ENCODE measurements around the gene MAPKAPK5. TPM values are rescaled to one million over a fixed set of nuclear protein-coding genes. Genes with fewer than 3 reads are reported as not detected.

Gene MAPKAPK5
- total and polyA plus RNA-seq, 9 of the 15 experiments (the other 6 are each of a cell fraction or from before 2014, with no cell fraction given), result 11.6 to 72.1 (median 60.4) TPM

DNA sequence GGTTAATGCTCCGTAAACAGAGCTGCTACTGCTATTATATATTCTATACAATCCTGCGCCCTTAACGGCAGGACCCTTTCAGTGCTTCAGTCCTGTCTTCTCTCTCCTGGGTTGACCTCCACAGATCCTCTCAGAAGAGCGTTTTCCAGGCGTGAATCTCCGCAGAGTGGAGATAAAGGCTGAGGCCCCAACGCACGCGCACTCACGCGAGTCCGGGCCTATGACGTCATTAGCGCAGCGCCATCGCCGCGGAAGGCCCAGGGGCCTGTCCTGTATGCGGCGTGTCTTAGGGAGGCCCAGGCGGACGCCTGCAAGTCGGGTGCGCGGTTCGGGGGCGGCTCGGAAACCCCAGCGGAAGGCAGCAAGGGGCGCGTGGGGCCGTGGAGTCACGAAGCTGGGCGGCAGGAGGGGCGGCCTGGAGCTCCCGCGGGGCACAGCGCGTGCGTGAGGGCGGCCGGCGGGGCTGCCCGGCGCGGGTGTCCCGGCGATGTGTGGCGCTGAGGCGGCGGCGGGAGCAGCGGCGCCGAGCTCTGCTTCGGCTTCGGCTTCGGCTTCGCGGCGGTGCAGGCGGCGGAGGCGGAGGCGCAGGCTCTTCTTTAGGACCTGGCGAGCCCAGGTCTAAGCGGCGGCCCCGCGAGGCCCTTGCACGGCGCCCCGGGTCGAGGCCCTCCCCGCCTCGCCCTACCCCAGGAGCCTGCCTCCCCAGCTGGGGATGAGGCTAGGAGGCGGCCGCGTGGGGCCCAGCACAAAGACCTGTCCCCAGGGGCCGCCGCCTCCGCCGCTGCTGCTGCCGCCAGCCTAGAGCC, at the start of gene MAPKAPK5 (continued):
- TF ChIP-seq, protein P1, sequence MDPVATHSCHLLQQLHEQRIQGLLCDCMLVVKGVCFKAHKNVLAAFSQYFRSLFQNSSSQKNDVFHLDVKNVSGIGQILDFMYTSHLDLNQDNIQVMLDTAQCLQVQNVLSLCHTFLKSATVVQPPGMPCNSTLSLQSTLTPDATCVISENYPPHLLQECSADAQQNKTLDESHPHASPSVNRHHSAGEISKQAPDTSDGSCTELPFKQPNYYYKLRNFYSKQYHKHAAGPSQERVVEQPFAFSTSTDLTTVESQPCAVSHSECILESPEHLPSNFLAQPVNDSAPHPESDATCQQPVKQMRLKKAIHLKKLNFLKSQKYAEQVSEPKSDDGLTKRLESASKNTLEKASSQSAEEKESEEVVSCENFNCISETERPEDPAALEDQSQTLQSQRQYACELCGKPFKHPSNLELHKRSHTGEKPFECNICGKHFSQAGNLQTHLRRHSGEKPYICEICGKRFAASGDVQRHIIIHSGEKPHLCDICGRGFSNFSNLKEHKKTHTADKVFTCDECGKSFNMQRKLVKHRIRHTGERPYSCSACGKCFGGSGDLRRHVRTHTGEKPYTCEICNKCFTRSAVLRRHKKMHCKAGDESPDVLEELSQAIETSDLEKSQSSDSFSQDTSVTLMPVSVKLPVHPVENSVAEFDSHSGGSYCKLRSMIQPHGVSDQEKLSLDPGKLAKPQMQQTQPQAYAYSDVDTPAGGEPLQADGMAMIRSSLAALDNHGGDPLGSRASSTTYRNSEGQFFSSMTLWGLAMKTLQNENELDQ (CRISPR knock-in tag; IDR thresholded peaks at IDR 0.05; ENCODE audit: borderline replicate concordance), result no peak
- TF ChIP-seq, protein P2, sequence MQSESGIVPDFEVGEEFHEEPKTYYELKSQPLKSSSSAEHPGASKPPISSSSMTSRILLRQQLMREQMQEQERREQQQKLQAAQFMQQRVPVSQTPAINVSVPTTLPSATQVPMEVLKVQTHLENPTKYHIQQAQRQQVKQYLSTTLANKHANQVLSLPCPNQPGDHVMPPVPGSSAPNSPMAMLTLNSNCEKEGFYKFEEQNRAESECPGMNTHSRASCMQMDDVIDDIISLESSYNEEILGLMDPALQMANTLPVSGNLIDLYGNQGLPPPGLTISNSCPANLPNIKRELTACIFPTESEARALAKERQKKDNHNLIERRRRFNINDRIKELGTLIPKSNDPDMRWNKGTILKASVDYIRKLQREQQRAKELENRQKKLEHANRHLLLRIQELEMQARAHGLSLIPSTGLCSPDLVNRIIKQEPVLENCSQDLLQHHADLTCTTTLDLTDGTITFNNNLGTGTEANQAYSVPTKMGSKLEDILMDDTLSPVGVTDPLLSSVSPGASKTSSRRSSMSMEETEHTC (IDR thresholded peaks at IDR 0.05), result no peak
- TF ChIP-seq ZZZ3 (IDR thresholded peaks at IDR 0.05) (no peak), ZNF224 (CRISPR knock-in tag; IDR thresholded peaks at IDR 0.05) (0 out of 2 replicates have a peak, but pooled peaks have one; percentile 68), SMC3 (conservative IDR thresholded peaks at IDR 0.05; ENCODE audit: insufficient read depth, low read depth, low read length) (no peak), ZSCAN32 (CRISPR knock-in tag; IDR thresholded peaks at IDR 0.05) (no peak), POLR3G (IDR thresholded peaks at IDR 0.05; ENCODE audit: extremely low read depth, insufficient read length, insufficient replicate concordance) (no peak), GATAD2A (IDR thresholded peaks at IDR 0.05) (no peak; the same call in 1 of the 2 replicates), POLR2H (tag; IDR thresholded peaks at IDR 0.05; ENCODE audit: low read depth) (no peak; the same call in 1 of the 2 replicates), ZC3H11A (IDR thresholded peaks at IDR 0.05; ENCODE audit: low read depth, low read length) (no peak), SIRT6 (IDR thresholded peaks at IDR 0.05; ENCODE audit: low read depth, low read length) (no peak), ZNF12 (CRISPR knock-in tag; IDR thresholded peaks at IDR 0.05) (0 out of 2 replicates have a peak, but pooled peaks have one; percentile 20), CLOCK (CRISPR knock-in tag; IDR thresholded peaks at IDR 0.05; ENCODE audit: borderline replicate concordance) (no peak), TCF3 (CRISPR knock-in tag; IDR thresholded peaks at IDR 0.05) (peak; percentile 35; the same call in 1 of the 2 replicates), HIVEP1 (CRISPR knock-in tag; IDR thresholded peaks at IDR 0.05) (no peak), TEAD2 (tag; IDR thresholded peaks at IDR 0.05) (no peak), CBFA2T2 (conservative IDR thresholded peaks at IDR 0.05) (no peak), MCM5 (IDR thresholded peaks at IDR 0.05; ENCODE audit: low read depth) (no peak)
- TF ChIP-seq, protein P3, sequence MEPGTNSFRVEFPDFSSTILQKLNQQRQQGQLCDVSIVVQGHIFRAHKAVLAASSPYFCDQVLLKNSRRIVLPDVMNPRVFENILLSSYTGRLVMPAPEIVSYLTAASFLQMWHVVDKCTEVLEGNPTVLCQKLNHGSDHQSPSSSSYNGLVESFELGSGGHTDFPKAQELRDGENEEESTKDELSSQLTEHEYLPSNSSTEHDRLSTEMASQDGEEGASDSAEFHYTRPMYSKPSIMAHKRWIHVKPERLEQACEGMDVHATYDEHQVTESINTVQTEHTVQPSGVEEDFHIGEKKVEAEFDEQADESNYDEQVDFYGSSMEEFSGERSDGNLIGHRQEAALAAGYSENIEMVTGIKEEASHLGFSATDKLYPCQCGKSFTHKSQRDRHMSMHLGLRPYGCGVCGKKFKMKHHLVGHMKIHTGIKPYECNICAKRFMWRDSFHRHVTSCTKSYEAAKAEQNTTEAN (CRISPR knock-in tag; IDR thresholded peaks at IDR 0.05), result no peak
